Right cardiac atrium (tissue), 5 donors: ENCODE measurements around the gene TRMT1. TPM values are rescaled to one million over a fixed set of nuclear protein-coding genes. Genes with fewer than 3 reads are reported as not detected.
A peak's percentile ranks its signal among the peaks of the same experiment; 100 is the strongest.
"Not testable (repeated sequence)": the region's sequence is repeated elsewhere in the genome, so short reads cannot be mapped to it uniquely, and the experiment has no call there.

Source experiments
- ATAC-seq, 2 donors: fragments of 200-7000 bp; cut with Tn5 transposase; one replicate each; pipeline versions ENCODE4 v1.8.0 to v1.9.1; 2020; ENCODE audit warnings: moderate library complexity in 2 of 2, mild to moderate bottlenecking in 1 of 2
- DNase-seq, 3 donors: peaks; one replicate each; pipeline ENCODE4 v3.0.0-alpha.2; 2020
- H3K27ac ChIP-seq: one replicate; pipeline ENCODE4 v1.5.1; 2013; ENCODE audit warnings: mild to moderate bottlenecking, low read length, control low read depth, moderate library complexity
- H3K27me3 ChIP-seq: one replicate; pipeline ENCODE4 v1.6.1; 2013; ENCODE audit not compliant: control insufficient read depth, insufficient read depth
- H3K4me1 ChIP-seq: one replicate; pipeline ENCODE4 v1.6.1; 2013; ENCODE audit warnings: low read length; ENCODE audit not compliant: control insufficient read depth, insufficient read depth
- H3K4me3 ChIP-seq: one replicate; pipeline ENCODE4 v1.5.1; 2013; ENCODE audit warnings: low read length, control low read depth
- H3K9me3 ChIP-seq: one replicate; pipeline ENCODE4 v1.6.1; 2013; ENCODE audit warnings: low read length; ENCODE audit not compliant: control insufficient read depth
- WGBS: extraction: QIAGEN DNeasy Blood & Tissue Kit; methylation state at CpG from one replicate; pipeline ENCODE4 v1.1.7; 2013; 5-methylcytosine and 5-hydroxymethylcytosine counted together
- intact Hi-C, 4 donors: fragments of 100-400 bp; cut with DNase I; formaldehyde crosslinking; loops; one replicate each; pipeline versions ENCODE4 v1.11.0 to v1.14.0; 2022 to 2023
- long read RNA-seq, 4 donors: library from polyadenylated mRNA; unstranded; transcript quantifications; one replicate each; pipeline ENCODE4 v2.0.0, GENCODE V29; 2020 to 2021
- polyA plus RNA-seq: library from polyadenylated mRNA; stranded (reverse); fragments of 200-250 nt; gene quantifications from one replicate; pipeline ENCODE4 v1.2.3, GENCODE V29; 2013
- total RNA-seq, 4 donors: library from RNA; stranded (reverse); fragmentation: NEBNext Ultra II Directional; extraction: Animal tissue kit (Norgen Biotek cat#: 25700); gene quantifications; one replicate each; pipeline ENCODE4 v1.2.1, GENCODE V29; 2021
- donor health status: healthy with polysubstance abuse.
- donor health status: DM: no; HTN: yes; CAD: no.
- donor health status: DM: no; HTN: no; CAD: no.
- donor health status: DM: no; HTN: yes; CAD: no; lungs with severe emphysema.
- donor health status: DM: yes; HTN: yes; CAD: no.

TRMT1 gene
- total RNA-seq: 10 to 100 TPM; 14.8 to 22.2 (median 17.5) TPM
- polyA plus RNA-seq: 19.9 TPM
- long read RNA-seq, donor 1, transcript TRMT1-202 (17 exons, 2,142 nt): major isoform, 11 of 36 reads
- long read RNA-seq, donor 1, partial matches to known transcripts: 8 of 36 reads
- long read RNA-seq, donor 1, other reads (novel, unspliced or antisense): 15 of 36 reads
- long read RNA-seq, donor 2, transcript TRMT1-202 (17 exons, 2,142 nt): major isoform, 12 of 28 reads
- long read RNA-seq, donor 2, partial matches to known transcripts: 2 of 28 reads
- long read RNA-seq, donor 2, other reads (novel, unspliced or antisense): 13 of 28 reads
- long read RNA-seq, donor 3, transcript TRMT1-202 (17 exons, 2,142 nt): major isoform, 25 of 98 reads
- long read RNA-seq, donor 3, transcript TRMT1-203 (16 exons, 2,263 nt): minor isoform, 8 of 98 reads
- long read RNA-seq, donor 3, partial matches to known transcripts: 11 of 98 reads
- long read RNA-seq, donor 3, other reads (novel, unspliced or antisense): 53 of 98 reads
- long read RNA-seq, donor 4, transcript TRMT1-202 (17 exons, 2,142 nt): major isoform, 17 of 32 reads
- long read RNA-seq, donor 4, partial matches to known transcripts: 1 of 32 reads
- long read RNA-seq, donor 4, other reads (novel, unspliced or antisense): 12 of 32 reads

- ATAC-seq: peak; percentile 79 to 83
- peak; percentile 95 to 97 (median 95) for DNase-seq
- Histone ChIP-seq H3K9me3 (no peaks in the 10 kb centered on the region), H3K4me3 (peak within 1 kb of the TSS; percentile 97), H3K27me3 (no peaks in the 10 kb centered on the region), H3K4me1 (peaks cover 14% of the 10 kb centered on the region), H3K27ac (peak within 1 kb of the TSS; percentile 84)
- intact Hi-C loops: no loop called here
- WGBS: under 1% methylated on average over 51 of the region's 51 CpGs
These were observed at the start of gene TRMT1 for GRCh38 chr19:13116282-13117175. Gene TRMT1, minus strand, starts transcription at chr19:13116740. Its CDS starts 341 bp downstream, at chr19:13116399.

GRCh38 chr19:13166151-13166550, 49.6 kb upstream of the TRMT1 start:
- WGBS: 96% methylated on average over 3 of the region's 3 CpGs
- peaks cover 11% of the 10 kb centered on the region for H3K4me1 ChIP-seq
- H3K27me3 ChIP-seq, ATAC-seq, DNase-seq, H3K9me3 ChIP-seq, H3K27ac ChIP-seq, intact Hi-C loops, H3K4me3 ChIP-seq: not testable (repeated sequence)

- H3K27ac ChIP-seq: peak overlapping the region; percentile 94
- no peaks in the 10 kb centered on the region for H3K27me3 ChIP-seq
- peak in 1 of 3 donors; percentile 50 for DNase-seq
- ATAC-seq: no peak
- intact Hi-C loops: no loop called here
- peaks cover 11% of the 10 kb centered on the region for H3K4me1 ChIP-seq
- no peak overlapping the region for H3K4me3 ChIP-seq
- H3K9me3 ChIP-seq: no peaks in the 10 kb centered on the region
- 76% methylated on average over 19 of the region's 19 CpGs for WGBS
These were observed 48.8 kb upstream of the TRMT1 start for GRCh38 chr19:13165162-13165997.

GRCh38 chr19:13164343-13165161, 48.0 kb upstream of the TRMT1 start:
- no peak overlapping the region for H3K4me3 ChIP-seq
- H3K27ac ChIP-seq: peak overlapping the region; percentile 94
- 14% methylated on average over 19 of the region's 19 CpGs for WGBS
- DNase-seq (peak; percentile 88 to 92 (median 90)), ATAC-seq (peak; percentile 37 to 60)
- intact Hi-C loops: loop anchor here in 1 of 4 donors (5.0 kb wide), 1 partner anchor 62 kb away; the partner anchor contains the start of gene LYL1
- peaks cover 11% of the 10 kb centered on the region for H3K4me1 ChIP-seq
- H3K27me3 ChIP-seq: no peaks in the 10 kb centered on the region
- no peaks in the 10 kb centered on the region for H3K9me3 ChIP-seq

- ATAC-seq: peak; percentile 54 to 57
- peak; percentile 85 to 91 (median 88) for DNase-seq
- Histone ChIP-seq H3K9me3 (no peaks in the 10 kb centered on the region), H3K27ac (peak overlapping the region; percentile 94), H3K27me3 (no peaks in the 10 kb centered on the region), H3K4me1 (peaks cover 11% of the 10 kb centered on the region), H3K4me3 (peak overlapping the region; percentile 16)
- WGBS: 8% methylated on average over 20 of the region's 20 CpGs
- intact Hi-C loops: loop anchor here in 1 of 4 donors (5.0 kb wide), 1 partner anchor 61 kb away; the partner anchor contains the start of gene LYL1
These were observed 47.2 kb upstream of the TRMT1 start for GRCh38 chr19:13163609-13164342.

- H3K27me3 ChIP-seq: no peaks in the 10 kb centered on the region
- 2% methylated on average over 58 of the region's 58 CpGs for WGBS
- peak overlapping the region; percentile 94 for H3K27ac ChIP-seq
- H3K4me1 ChIP-seq: peaks cover 11% of the 10 kb centered on the region
- DNase-seq (peak; percentile 99), ATAC-seq (peak; percentile 88 to 93)
- intact Hi-C loops: loop anchor here in 1 of 4 donors (5.0 kb wide), 1 partner anchor 61 kb away; the partner anchor contains the start of gene LYL1
- H3K4me3 ChIP-seq: peak overlapping the region; percentile 21
- H3K9me3 ChIP-seq: no peaks in the 10 kb centered on the region
These were observed 46.4 kb upstream of the TRMT1 start for GRCh38 chr19:13162724-13163608.

- WGBS: 89% methylated on average over 1 of the region's 1 CpG
- intact Hi-C loops: loop anchor here in 1 of 4 donors (5.0 kb wide), 1 partner anchor 58 kb away; the partner anchor contains the start of gene LYL1
- no peaks in the 10 kb centered on the region for H3K9me3 ChIP-seq
- H3K27ac ChIP-seq: no peak overlapping the region
- H3K4me3 ChIP-seq: no peak overlapping the region
- DNase-seq (no peak), ATAC-seq (no peak)
- H3K27me3 ChIP-seq: no peaks in the 10 kb centered on the region
- peaks cover 11% of the 10 kb centered on the region for H3K4me1 ChIP-seq
These were observed 44.0 kb upstream of the TRMT1 start for GRCh38 chr19:13160557-13160956.

- H3K9me3 ChIP-seq: no peaks in the 10 kb centered on the region
- whole genome bisulfite sequencing: 96% methylated on average over 3 of the region's 3 CpGs
- ATAC-seq (no peak), DNase-seq (no peak)
- no peak overlapping the region for H3K27ac ChIP-seq
- H3K4me3 ChIP-seq: no peak overlapping the region
- peaks cover 7% of the 10 kb centered on the region for H3K4me1 ChIP-seq
- intact Hi-C loops: loop anchor here in 1 of 4 donors (5.0 kb wide), 1 partner anchor 57 kb away; the partner anchor contains the start of gene LYL1
- no peaks in the 10 kb centered on the region for H3K27me3 ChIP-seq
These were observed 43.2 kb upstream of the TRMT1 start for GRCh38 chr19:13159713-13160112.
